Nephron progenitor cell (in vitro differentiated cells): Measurements from ENCODE around the gene TRAF3IP3.

ENCODE experiments used
- DNase-seq: peaks from one replicate; pipeline ENCODE4 v3.0.0; 2021
- H3K27ac Mint-ChIP-seq: 2 replicates; pipeline ENCODE4 v1.8.0; 2021; ENCODE audit warnings: mild to moderate bottlenecking, moderate library complexity, mixed read lengths
- H3K27me3 Mint-ChIP-seq: 2 replicates; pipeline ENCODE4 v1.8.0; 2021; ENCODE audit warnings: mild to moderate bottlenecking, low read depth, mixed read lengths; ENCODE audit not compliant: poor library complexity
- H3K36me3 Mint-ChIP-seq: 2 replicates; pipeline ENCODE4 v1.8.0; 2021; ENCODE audit warnings: low read depth, mixed read lengths
- H3K4me1 Mint-ChIP-seq: 2 replicates; pipeline ENCODE4 v1.8.0; 2021; ENCODE audit warnings: mixed read lengths
- H3K4me3 Mint-ChIP-seq: 2 replicates; pipeline ENCODE4 v1.8.0; 2021; ENCODE audit warnings: mild to moderate bottlenecking, moderate library complexity, mixed read lengths
- H3K9me3 Mint-ChIP-seq: 2 replicates; pipeline ENCODE4 v1.8.0; 2021; ENCODE audit warnings: mild to moderate bottlenecking, moderate library complexity, mixed read lengths
- TF ChIP-seq, protein P1 (sequence below): fragments of 200-600 bp; sonication (generic); IDR thresholded peaks from 2 replicates; pipeline ENCODE4 v1.5.0; 2021; ENCODE audit warnings: antibody characterized with exemption

Gene TRAF3IP3

DNA sequence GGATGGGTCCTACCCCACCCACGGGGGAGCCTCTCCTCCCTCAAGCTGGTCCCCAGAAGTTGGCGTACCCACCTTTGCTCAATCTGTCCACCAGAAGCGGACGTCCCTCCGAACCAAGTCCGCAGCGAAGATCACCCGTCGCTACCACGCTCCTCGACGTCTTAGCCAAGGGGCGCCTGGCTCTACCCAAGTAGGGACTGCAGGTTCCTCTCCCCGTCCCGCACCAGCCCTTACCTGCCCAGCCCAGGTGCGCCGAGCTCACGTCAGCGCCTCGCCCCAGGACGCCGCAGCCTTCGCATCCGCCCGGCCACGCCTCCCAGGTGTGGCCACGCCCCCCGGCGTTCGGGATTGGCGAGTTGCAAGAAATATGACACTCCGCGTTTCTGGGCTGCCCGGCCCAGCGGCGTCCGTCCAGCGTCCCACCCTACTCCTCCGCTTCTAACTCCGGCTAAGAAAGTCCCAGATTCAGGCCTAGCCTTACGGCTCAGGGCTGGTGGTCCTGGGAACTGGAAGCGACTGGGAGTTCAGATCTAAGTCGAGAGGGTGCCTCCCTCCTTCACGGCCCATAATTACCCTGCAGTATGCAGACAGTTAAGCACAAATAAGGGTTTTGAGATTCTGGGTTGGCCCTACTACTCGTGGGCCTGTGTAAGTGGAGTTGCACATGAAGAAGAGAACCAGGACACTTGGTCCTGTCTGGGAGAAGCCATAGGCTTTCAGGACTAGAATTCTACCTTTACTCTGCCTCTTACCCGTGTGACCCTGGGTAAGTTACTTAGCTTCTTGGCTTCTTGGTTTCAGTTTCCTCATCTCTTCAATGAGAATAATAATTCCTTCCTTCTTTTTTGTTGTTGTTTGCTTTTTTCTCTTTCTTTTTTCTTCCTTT lies 50.3 kb downstream of the TRAF3IP3 start, which contains the start of gene IRF6:
Gene IRF6, minus strand, starts transcription at position 268 of the 886 bp plus-strand sequence. CDS start 4,729 bp downstream, outside the sequence.
- TF ChIP-seq, protein P1, sequence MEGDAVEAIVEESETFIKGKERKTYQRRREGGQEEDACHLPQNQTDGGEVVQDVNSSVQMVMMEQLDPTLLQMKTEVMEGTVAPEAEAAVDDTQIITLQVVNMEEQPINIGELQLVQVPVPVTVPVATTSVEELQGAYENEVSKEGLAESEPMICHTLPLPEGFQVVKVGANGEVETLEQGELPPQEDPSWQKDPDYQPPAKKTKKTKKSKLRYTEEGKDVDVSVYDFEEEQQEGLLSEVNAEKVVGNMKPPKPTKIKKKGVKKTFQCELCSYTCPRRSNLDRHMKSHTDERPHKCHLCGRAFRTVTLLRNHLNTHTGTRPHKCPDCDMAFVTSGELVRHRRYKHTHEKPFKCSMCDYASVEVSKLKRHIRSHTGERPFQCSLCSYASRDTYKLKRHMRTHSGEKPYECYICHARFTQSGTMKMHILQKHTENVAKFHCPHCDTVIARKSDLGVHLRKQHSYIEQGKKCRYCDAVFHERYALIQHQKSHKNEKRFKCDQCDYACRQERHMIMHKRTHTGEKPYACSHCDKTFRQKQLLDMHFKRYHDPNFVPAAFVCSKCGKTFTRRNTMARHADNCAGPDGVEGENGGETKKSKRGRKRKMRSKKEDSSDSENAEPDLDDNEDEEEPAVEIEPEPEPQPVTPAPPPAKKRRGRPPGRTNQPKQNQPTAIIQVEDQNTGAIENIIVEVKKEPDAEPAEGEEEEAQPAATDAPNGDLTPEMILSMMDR = no peak
- Mint-ChIP-seq H3K36me3 (no peaks in the 10 kb centered on the region), H3K4me1 (peaks cover 7% of the 10 kb centered on the region), H3K27ac (peak within 1 kb of the TSS; percentile 29), H3K27me3 (peaks cover 66% of the 10 kb centered on the region), H3K9me3 (no peaks in the 10 kb centered on the region), H3K4me3 (peak within 1 kb of the TSS; percentile 81)
- peak; percentile 93 for DNase-seq

DNA sequence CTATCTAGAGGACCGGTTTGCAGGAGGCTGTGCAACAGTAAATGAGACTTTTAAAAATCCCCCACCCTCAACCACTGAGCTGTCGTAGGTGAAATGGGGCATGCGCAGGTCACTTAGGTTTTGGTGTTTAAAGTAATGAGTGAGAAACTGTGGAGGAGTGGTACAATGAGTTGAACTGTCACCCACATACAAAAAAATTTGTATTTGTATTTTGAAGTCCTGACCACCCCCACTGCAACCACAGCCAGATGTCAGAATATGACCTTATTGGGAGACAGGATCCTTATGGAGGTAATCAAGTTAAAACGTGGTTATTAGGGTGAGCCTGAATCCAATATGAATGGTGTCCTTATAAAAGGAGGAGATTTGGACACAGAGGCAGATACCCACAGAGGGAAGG lies 51.7 kb downstream of the TRAF3IP3 start:
- Mint-ChIP-seq H3K36me3 (no peaks in the 10 kb centered on the region), H3K4me3 (no peak overlapping the region), H3K9me3 (no peaks in the 10 kb centered on the region), H3K27ac (no peak overlapping the region), H3K4me1 (peaks cover 7% of the 10 kb centered on the region), H3K27me3 (peaks cover 57% of the 10 kb centered on the region)
- TF ChIP-seq, protein P1 = no peak
- no peak for DNase-seq

DNA sequence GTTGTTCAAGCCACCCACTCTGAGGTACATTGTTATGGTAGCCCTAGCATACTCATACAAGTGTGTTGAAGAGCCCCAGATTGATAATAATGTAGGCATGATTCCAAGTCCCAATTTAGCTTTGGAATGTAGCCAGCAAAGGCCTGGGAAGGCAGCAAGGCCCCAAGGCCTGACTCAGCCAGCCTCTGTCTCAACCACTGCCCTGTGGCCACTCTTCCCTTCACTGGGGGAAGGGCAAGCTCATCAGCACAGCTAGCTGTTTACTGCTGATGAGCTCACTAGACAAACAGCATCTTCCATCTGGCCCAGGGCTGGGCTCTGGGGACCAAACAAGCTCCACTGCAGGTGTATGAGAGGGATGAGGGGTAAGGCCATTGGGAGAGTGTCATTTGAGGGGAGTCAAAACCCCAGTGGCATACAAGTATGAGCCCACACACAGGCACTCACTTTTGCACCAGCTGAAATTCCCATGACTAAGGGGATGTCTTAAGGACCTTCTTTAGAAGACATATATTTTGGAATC lies 52.3 kb downstream of the TRAF3IP3 start:
- no peaks in the 10 kb centered on the region for H3K9me3 Mint-ChIP-seq
- H3K4me3 Mint-ChIP-seq = no peak overlapping the region
- H3K36me3 Mint-ChIP-seq = no peaks in the 10 kb centered on the region
- TF ChIP-seq, protein P1 = no peak
- H3K4me1 Mint-ChIP-seq = peaks cover 7% of the 10 kb centered on the region
- DNase-seq = no peak
- H3K27me3 Mint-ChIP-seq = peaks cover 52% of the 10 kb centered on the region
- no peak overlapping the region for H3K27ac Mint-ChIP-seq

DNA sequence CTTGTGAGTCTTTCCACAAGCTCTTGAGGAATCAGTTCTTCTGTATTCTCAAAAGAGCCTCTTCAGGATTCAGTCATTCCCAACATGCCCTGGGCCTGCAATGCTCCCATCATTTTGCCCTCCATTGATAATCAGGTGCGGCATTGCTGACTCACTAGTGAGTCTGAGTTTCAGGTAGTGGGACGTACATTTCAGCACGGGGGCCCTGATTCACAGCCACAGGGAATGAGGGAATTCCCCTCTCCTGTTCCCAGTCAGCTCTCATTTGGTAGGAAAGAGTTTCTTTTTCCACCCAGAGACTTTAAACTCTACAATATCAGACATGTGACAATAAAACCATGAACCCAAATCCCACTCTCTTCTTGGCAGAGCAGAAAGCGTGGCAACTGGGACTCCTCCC lies 53.8 kb downstream of the TRAF3IP3 start:
- Mint-ChIP-seq H3K36me3 (no peaks in the 10 kb centered on the region), H3K4me3 (no peak overlapping the region), H3K9me3 (no peaks in the 10 kb centered on the region), H3K27me3 (peaks cover 45% of the 10 kb centered on the region), H3K27ac (no peak overlapping the region), H3K4me1 (peaks cover 7% of the 10 kb centered on the region)
- TF ChIP-seq, protein P1 = no peak
- DNase-seq = no peak

DNA sequence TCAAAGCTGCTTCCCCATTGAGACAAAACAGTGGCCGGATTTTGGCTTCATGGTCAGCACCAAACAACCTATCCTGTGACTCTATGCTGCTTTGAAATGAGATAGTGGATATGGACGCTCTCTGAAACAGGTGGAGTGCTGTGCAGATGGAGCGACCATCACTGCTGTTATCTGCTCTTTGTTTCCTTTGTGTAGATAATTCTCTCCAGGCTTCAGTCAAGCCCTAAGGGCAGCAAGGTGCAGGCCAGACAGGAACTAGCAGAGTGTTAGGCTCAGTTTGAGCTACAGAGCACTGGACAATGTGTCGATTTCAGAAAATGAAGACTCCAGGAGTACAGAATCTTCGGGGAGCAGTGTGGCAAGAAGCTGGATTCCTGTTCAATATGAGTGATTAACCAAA lies 54.9 kb downstream of the TRAF3IP3 start:
- Mint-ChIP-seq H3K27ac (no peak overlapping the region), H3K4me1 (peaks cover 6% of the 10 kb centered on the region), H3K4me3 (no peak overlapping the region), H3K27me3 (peaks cover 33% of the 10 kb centered on the region), H3K9me3 (no peaks in the 10 kb centered on the region), H3K36me3 (no peaks in the 10 kb centered on the region)
- TF ChIP-seq, protein P1 = no peak
- DNase-seq = no peak
